ENCODE measurements around the gene RNU6-1.

Gene RNU6-1

GRCh38 chr15:67845974-67846373, 6.1 kb upstream of the RNU6-1 start:
- Histone ChIP-seq H3K36me3 (replicated peaks in 1 of 2; ENCODE audit: control insufficient read depth in 2 of 2, insufficient read depth in 2 of 2, low read length in 2 of 2) (no peaks in the 10 kb centered on the region), H2AFZ (ENCODE audit: low read length) (no peak overlapping the region), H3K9ac (ENCODE audit: low read depth, low read length, poor library complexity) (no peak overlapping the region), H3K9me3 (replicated peaks in 1 of 2; ENCODE audit: control insufficient read depth in 2 of 2, insufficient read depth in 1 of 2, low read depth in 1 of 2, low read length in 2 of 2) (no peaks in the 10 kb centered on the region), H3K4me3 (ENCODE audit: low read length in 2 of 2) (no peak overlapping the region), H2BK12ac (ENCODE audit: low read length) (no peak overlapping the region), H3K14ac (ENCODE audit: low read length) (no peak overlapping the region), H3K4me2 (ENCODE audit: insufficient read depth, low read length, poor library complexity, severe bottlenecking) (no peak overlapping the region), H2BK120ac (ENCODE audit: low read depth, low read length) (no peak overlapping the region), H4K8ac (ENCODE audit: low read depth, low read length) (no peak overlapping the region), H3K79me1 (ENCODE audit: low read depth, low read length) (no peaks in the 10 kb centered on the region), H2BK15ac (ENCODE audit: low read length) (no peak overlapping the region), H4K91ac (ENCODE audit: low read depth, low read length, poor library complexity) (no peak overlapping the region), H2BK5ac (ENCODE audit: low read length) (no peak overlapping the region), H3K23ac (ENCODE audit: low read depth, low read length, poor library complexity) (no peak overlapping the region), H3K27ac (replicated peaks; ENCODE audit: low read length) (no peak overlapping the region), H3K18ac (ENCODE audit: low read length) (no peak overlapping the region), H3K4me1 (ENCODE audit: control insufficient read depth in 2 of 2, insufficient read depth in 1 of 2, low read depth in 1 of 2, low read length in 2 of 2) (peaks cover 19 to 33% of the 10 kb centered on the region in 2 donors), H3K4ac (ENCODE audit: low read length) (no peak overlapping the region), H2AK5ac (ENCODE audit: low read depth, low read length) (no peak overlapping the region), H3K27me3 (ENCODE audit: control insufficient read depth in 3 of 3, insufficient read depth in 3 of 3, low read depth in 1 of 3, low read length in 3 of 3) (peaks cover 0 to 14% (median 0%) of the 10 kb centered on the region in 3 experiments)
- DNase-seq (ENCODE audit: low spot score) = no peak
- no CpG with 5 or more reads among the region's 5 CpGs for WGBS, 2 donors (ENCODE audit: extremely low coverage in 2 of 2, insufficient read length in 2 of 2, insufficient replicate concordance in 1 of 2)

GRCh38 chr15:67843571-67844387, 3.9 kb upstream of the RNU6-1 start:
- H3K27me3 ChIP-seq (ENCODE audit: control insufficient read depth in 3 of 3, insufficient read depth in 3 of 3, low read depth in 1 of 3, low read length in 3 of 3) = peaks cover 0 to 20% (median 0%) of the 10 kb centered on the region in 3 experiments
- no peaks in the 10 kb centered on the region for H3K79me1 ChIP-seq (ENCODE audit: low read depth, low read length)
- no peak overlapping the region for H2BK12ac ChIP-seq (ENCODE audit: low read length)
- no peak overlapping the region for H2BK120ac ChIP-seq (ENCODE audit: low read depth, low read length)
- no CpG with 5 or more reads among the region's 7 CpGs for WGBS, 2 donors (ENCODE audit: extremely low coverage in 2 of 2, insufficient read length in 2 of 2, insufficient replicate concordance in 1 of 2)
- no peak overlapping the region for H3K18ac ChIP-seq (ENCODE audit: low read length)
- no peak overlapping the region for H3K4ac ChIP-seq (ENCODE audit: low read length)
- peaks cover 19 to 37% of the 10 kb centered on the region in 2 donors for H3K4me1 ChIP-seq (ENCODE audit: control insufficient read depth in 2 of 2, insufficient read depth in 1 of 2, low read depth in 1 of 2, low read length in 2 of 2)
- peak; percentile 92 for DNase-seq (ENCODE audit: low spot score)
- peak overlapping the region in 1 of 2 donors; percentile 33 for H3K4me3 ChIP-seq (ENCODE audit: low read length in 2 of 2)
- no peak overlapping the region for H3K23ac ChIP-seq (ENCODE audit: low read depth, low read length, poor library complexity)
- no peak overlapping the region for H4K91ac ChIP-seq (ENCODE audit: low read depth, low read length, poor library complexity)
- H2BK15ac ChIP-seq (ENCODE audit: low read length) = no peak overlapping the region
- H4K8ac ChIP-seq (ENCODE audit: low read depth, low read length) = no peak overlapping the region
- H3K9ac ChIP-seq (ENCODE audit: low read depth, low read length, poor library complexity) = no peak overlapping the region
- H3K4me2 ChIP-seq (ENCODE audit: insufficient read depth, low read length, poor library complexity, severe bottlenecking) = peak overlapping the region; percentile 45
- no peak overlapping the region for H2BK5ac ChIP-seq (ENCODE audit: low read length)
- no peak overlapping the region for H2AK5ac ChIP-seq (ENCODE audit: low read depth, low read length)
- no peak overlapping the region for H3K14ac ChIP-seq (ENCODE audit: low read length)
- H2AFZ ChIP-seq (ENCODE audit: low read length) = peak overlapping the region; percentile 70
- no peak overlapping the region for H3K27ac ChIP-seq (replicated peaks; ENCODE audit: low read length)
- no peaks in the 10 kb centered on the region for H3K9me3 ChIP-seq (replicated peaks in 1 of 2; ENCODE audit: control insufficient read depth in 2 of 2, insufficient read depth in 1 of 2, low read depth in 1 of 2, low read length in 2 of 2)
- no peaks in the 10 kb centered on the region for H3K36me3 ChIP-seq (replicated peaks in 1 of 2; ENCODE audit: control insufficient read depth in 2 of 2, insufficient read depth in 2 of 2, low read length in 2 of 2)

GRCh38 chr15:67843092-67843501, 3.3 kb upstream of the RNU6-1 start:
- no peak overlapping the region for H3K4ac ChIP-seq (ENCODE audit: low read length)
- peak overlapping the region; percentile 84 for H3K18ac ChIP-seq (ENCODE audit: low read length)
- H3K27me3 ChIP-seq (ENCODE audit: control insufficient read depth in 3 of 3, insufficient read depth in 3 of 3, low read depth in 1 of 3, low read length in 3 of 3) = peaks cover 0 to 26% (median 3%) of the 10 kb centered on the region in 3 experiments
- H2AK5ac ChIP-seq (ENCODE audit: low read depth, low read length) = no peak overlapping the region
- H3K79me1 ChIP-seq (ENCODE audit: low read depth, low read length) = no peaks in the 10 kb centered on the region
- no peak overlapping the region for H3K23ac ChIP-seq (ENCODE audit: low read depth, low read length, poor library complexity)
- H3K9ac ChIP-seq (ENCODE audit: low read depth, low read length, poor library complexity) = peak overlapping the region; percentile 36
- H2AFZ ChIP-seq (ENCODE audit: low read length) = peak overlapping the region; percentile 70
- H3K4me3 ChIP-seq (ENCODE audit: low read length in 2 of 2) = peak overlapping the region in 1 of 2 donors; percentile 33
- no peak overlapping the region for H3K14ac ChIP-seq (ENCODE audit: low read length)
- peaks cover 19 to 37% of the 10 kb centered on the region in 2 donors for H3K4me1 ChIP-seq (ENCODE audit: control insufficient read depth in 2 of 2, insufficient read depth in 1 of 2, low read depth in 1 of 2, low read length in 2 of 2)
- no peak overlapping the region for H3K27ac ChIP-seq (replicated peaks; ENCODE audit: low read length)
- no peak overlapping the region for H2BK5ac ChIP-seq (ENCODE audit: low read length)
- H2BK12ac ChIP-seq (ENCODE audit: low read length) = peak overlapping the region; percentile 82
- H3K36me3 ChIP-seq (replicated peaks in 1 of 2; ENCODE audit: control insufficient read depth in 2 of 2, insufficient read depth in 2 of 2, low read length in 2 of 2) = no peaks in the 10 kb centered on the region
- no peak overlapping the region for H4K8ac ChIP-seq (ENCODE audit: low read depth, low read length)
- H3K9me3 ChIP-seq (replicated peaks in 1 of 2; ENCODE audit: control insufficient read depth in 2 of 2, insufficient read depth in 1 of 2, low read depth in 1 of 2, low read length in 2 of 2) = no peaks in the 10 kb centered on the region
- no peak overlapping the region for H2BK15ac ChIP-seq (ENCODE audit: low read length)
- no peak for DNase-seq (ENCODE audit: low spot score)
- H3K4me2 ChIP-seq (ENCODE audit: insufficient read depth, low read length, poor library complexity, severe bottlenecking) = no peak overlapping the region
- H4K91ac ChIP-seq (ENCODE audit: low read depth, low read length, poor library complexity) = no peak overlapping the region
- no CpG with 5 or more reads among the region's 7 CpGs for WGBS, 2 donors (ENCODE audit: extremely low coverage in 2 of 2, insufficient read length in 2 of 2, insufficient replicate concordance in 1 of 2)
- H2BK120ac ChIP-seq (ENCODE audit: low read depth, low read length) = no peak overlapping the region

GRCh38 chr15:67841513-67841762, 1.6 kb upstream of the RNU6-1 start:
- H3K27ac ChIP-seq (replicated peaks; ENCODE audit: low read length) = no peak overlapping the region
- H2AFZ ChIP-seq (ENCODE audit: low read length) = no peak overlapping the region
- no peak overlapping the region for H3K4me2 ChIP-seq (ENCODE audit: insufficient read depth, low read length, poor library complexity, severe bottlenecking)
- no peak overlapping the region for H3K18ac ChIP-seq (ENCODE audit: low read length)
- no peak overlapping the region for H4K8ac ChIP-seq (ENCODE audit: low read depth, low read length)
- H3K4me1 ChIP-seq (ENCODE audit: control insufficient read depth in 2 of 2, insufficient read depth in 1 of 2, low read depth in 1 of 2, low read length in 2 of 2) = peaks cover 19 to 37% of the 10 kb centered on the region in 2 donors
- H3K27me3 ChIP-seq (ENCODE audit: control insufficient read depth in 3 of 3, insufficient read depth in 3 of 3, low read depth in 1 of 3, low read length in 3 of 3) = peaks cover 0 to 35% (median 15%) of the 10 kb centered on the region in 3 experiments
- no peaks in the 10 kb centered on the region for H3K9me3 ChIP-seq (replicated peaks in 1 of 2; ENCODE audit: control insufficient read depth in 2 of 2, insufficient read depth in 1 of 2, low read depth in 1 of 2, low read length in 2 of 2)
- H3K36me3 ChIP-seq (replicated peaks in 1 of 2; ENCODE audit: control insufficient read depth in 2 of 2, insufficient read depth in 2 of 2, low read length in 2 of 2) = no peaks in the 10 kb centered on the region
- H3K4ac ChIP-seq (ENCODE audit: low read length) = no peak overlapping the region
- no peak overlapping the region for H3K9ac ChIP-seq (ENCODE audit: low read depth, low read length, poor library complexity)
- H4K91ac ChIP-seq (ENCODE audit: low read depth, low read length, poor library complexity) = no peak overlapping the region
- no CpG with 5 or more reads among the region's 4 CpGs for WGBS, 2 donors (ENCODE audit: extremely low coverage in 2 of 2, insufficient read length in 2 of 2, insufficient replicate concordance in 1 of 2)
- peak overlapping the region; percentile 38 for H3K23ac ChIP-seq (ENCODE audit: low read depth, low read length, poor library complexity)
- H2AK5ac ChIP-seq (ENCODE audit: low read depth, low read length) = no peak overlapping the region
- DNase-seq (ENCODE audit: low spot score) = no peak
- H2BK120ac ChIP-seq (ENCODE audit: low read depth, low read length) = no peak overlapping the region
- no peak overlapping the region for H2BK15ac ChIP-seq (ENCODE audit: low read length)
- H2BK5ac ChIP-seq (ENCODE audit: low read length) = no peak overlapping the region
- H3K14ac ChIP-seq (ENCODE audit: low read length) = no peak overlapping the region
- no peak overlapping the region for H2BK12ac ChIP-seq (ENCODE audit: low read length)
- peak overlapping the region in 1 of 2 donors; percentile 90 for H3K4me3 ChIP-seq (ENCODE audit: low read length in 2 of 2)
- H3K79me1 ChIP-seq (ENCODE audit: low read depth, low read length) = no peaks in the 10 kb centered on the region

Data from neuronal stem cell (in vitro differentiated cells).